ENCODE measurements around the gene PVRIG. TPM values are rescaled to one million over a fixed set of nuclear protein-coding genes. Genes with fewer than 3 reads are reported as not detected.
"Not testable (repeated sequence)": the region's sequence is repeated elsewhere in the genome, so short reads cannot be mapped to it uniquely, and the experiment has no call there.

Gene PVRIG
- total RNA-seq, 1 experiment from 2014 or later: not detected

GRCh38 chr7:100234660-100235317 lies 15.0 kb downstream of the PVRIG start:
- intact Hi-C loops (cut with micrococcal nuclease; ENCODE audit: unreplicated experiment); DNase-seq (ENCODE audit: low spot score); CTCF ChIA-PET; H3K4me3 ChIP-seq (ENCODE audit: low read depth, low read length, poor library complexity, severe bottlenecking); BruUV-seq (replicated peaks); H3K9me3 ChIP-seq (ENCODE audit: low read depth, low read length, poor library complexity, severe bottlenecking); H3K27ac ChIP-seq (ENCODE audit: low read depth, low read length, poor library complexity, severe bottlenecking); H3K36me3 ChIP-seq (ENCODE audit: insufficient read depth, low read length, poor library complexity, severe bottlenecking); H3K27me3 ChIP-seq (replicated peaks; ENCODE audit: insufficient read depth, low read depth, low read length, poor library complexity); H3K4me1 ChIP-seq (ENCODE audit: insufficient read depth, low read length, poor library complexity, severe bottlenecking): not testable (repeated sequence)
- POLR2A ChIA-PET (ENCODE audit: low non-redundant PET): interaction anchor here (0.7 kb wide), 1 partner anchor 37 kb away, joined by 8 read pairs; no protein-coding TSS in a partner anchor

DNA sequence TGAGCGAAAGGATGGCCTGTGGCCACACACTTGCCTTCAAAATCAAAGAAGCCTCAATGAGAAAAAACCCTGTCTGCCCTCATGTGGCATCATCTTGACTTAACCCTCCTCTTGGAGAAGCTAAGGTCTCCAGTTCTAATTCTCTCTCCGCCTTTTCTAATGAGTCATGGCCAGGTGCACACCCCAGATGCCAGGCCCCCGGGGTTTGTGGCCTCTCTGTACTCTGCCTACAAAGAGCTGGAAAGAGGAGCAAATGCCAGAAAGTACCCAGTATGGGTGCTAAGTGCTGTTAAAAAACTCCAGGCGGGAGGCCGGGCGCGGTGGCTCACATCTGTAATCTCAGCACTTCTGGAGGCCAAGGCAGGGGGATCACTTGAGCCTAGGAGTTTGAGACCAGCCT lies 20.2 kb downstream of the PVRIG start:
- H3K9me3 ChIP-seq (ENCODE audit: low read depth, low read length, poor library complexity, severe bottlenecking); DNase-seq (ENCODE audit: low spot score); H3K27me3 ChIP-seq (replicated peaks; ENCODE audit: insufficient read depth, low read depth, low read length, poor library complexity); H3K4me3 ChIP-seq (ENCODE audit: low read depth, low read length, poor library complexity, severe bottlenecking); POLR2A ChIA-PET (ENCODE audit: low non-redundant PET); H3K4me1 ChIP-seq (ENCODE audit: insufficient read depth, low read length, poor library complexity, severe bottlenecking); intact Hi-C loops (cut with micrococcal nuclease; ENCODE audit: unreplicated experiment); CTCF ChIA-PET; H3K36me3 ChIP-seq (ENCODE audit: insufficient read depth, low read length, poor library complexity, severe bottlenecking); H3K27ac ChIP-seq (ENCODE audit: low read depth, low read length, poor library complexity, severe bottlenecking); BruUV-seq (replicated peaks): not testable (repeated sequence)

DNA sequence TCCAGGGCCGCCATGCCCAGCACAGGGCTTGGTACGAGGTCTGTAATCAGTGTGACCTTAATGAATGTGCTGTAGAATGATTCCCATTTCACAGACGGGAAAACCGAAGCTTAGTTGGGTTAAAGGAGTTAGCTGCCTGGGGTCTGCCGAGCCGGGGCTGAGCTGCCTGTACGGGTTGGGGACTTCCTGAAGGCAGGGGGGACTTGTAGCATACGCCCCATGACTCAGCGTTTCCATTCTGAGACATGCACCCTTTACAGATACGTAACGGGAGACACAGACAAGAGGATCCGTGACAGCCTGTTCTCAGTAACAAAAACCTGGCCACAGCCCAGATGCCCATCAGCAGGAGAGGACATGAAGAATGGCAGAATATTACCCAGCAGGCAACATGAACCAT lies 23.6 kb downstream of the PVRIG start:
- H3K4me3 ChIP-seq (ENCODE audit: low read depth, low read length, poor library complexity, severe bottlenecking); H3K27ac ChIP-seq (ENCODE audit: low read depth, low read length, poor library complexity, severe bottlenecking); H3K36me3 ChIP-seq (ENCODE audit: insufficient read depth, low read length, poor library complexity, severe bottlenecking); H3K9me3 ChIP-seq (ENCODE audit: low read depth, low read length, poor library complexity, severe bottlenecking); POLR2A ChIA-PET (ENCODE audit: low non-redundant PET); H3K27me3 ChIP-seq (replicated peaks; ENCODE audit: insufficient read depth, low read depth, low read length, poor library complexity); CTCF ChIA-PET; H3K4me1 ChIP-seq (ENCODE audit: insufficient read depth, low read length, poor library complexity, severe bottlenecking); intact Hi-C loops (cut with micrococcal nuclease; ENCODE audit: unreplicated experiment); BruUV-seq (replicated peaks): not testable (repeated sequence)
- peak; percentile 35 for DNase-seq (ENCODE audit: low spot score)

- intact Hi-C loops (cut with micrococcal nuclease; ENCODE audit: unreplicated experiment); POLR2A ChIA-PET (ENCODE audit: low non-redundant PET): not testable (repeated sequence)
Measured at GRCh38 chr7:100244988-100245605, 25.3 kb downstream of the PVRIG start.

GRCh38 chr7:100246121-100246864 lies 26.5 kb downstream of the PVRIG start:
- H3K27ac ChIP-seq (ENCODE audit: low read depth, low read length, poor library complexity, severe bottlenecking); BruUV-seq (replicated peaks); DNase-seq (ENCODE audit: low spot score); H3K4me3 ChIP-seq (ENCODE audit: low read depth, low read length, poor library complexity, severe bottlenecking); H3K9me3 ChIP-seq (ENCODE audit: low read depth, low read length, poor library complexity, severe bottlenecking); POLR2A ChIA-PET (ENCODE audit: low non-redundant PET); H3K4me1 ChIP-seq (ENCODE audit: insufficient read depth, low read length, poor library complexity, severe bottlenecking); H3K36me3 ChIP-seq (ENCODE audit: insufficient read depth, low read length, poor library complexity, severe bottlenecking); CTCF ChIA-PET; intact Hi-C loops (cut with micrococcal nuclease; ENCODE audit: unreplicated experiment); H3K27me3 ChIP-seq (replicated peaks; ENCODE audit: insufficient read depth, low read depth, low read length, poor library complexity): not testable (repeated sequence)

More at GRCh38 chr7:100244988-100245605, 25.3 kb downstream of the PVRIG start:
- H3K4me1 ChIP-seq (ENCODE audit: insufficient read depth, low read length, poor library complexity, severe bottlenecking); DNase-seq (ENCODE audit: low spot score); H3K9me3 ChIP-seq (ENCODE audit: low read depth, low read length, poor library complexity, severe bottlenecking); BruUV-seq (replicated peaks); H3K4me3 ChIP-seq (ENCODE audit: low read depth, low read length, poor library complexity, severe bottlenecking); H3K36me3 ChIP-seq (ENCODE audit: insufficient read depth, low read length, poor library complexity, severe bottlenecking); CTCF ChIA-PET; H3K27ac ChIP-seq (ENCODE audit: low read depth, low read length, poor library complexity, severe bottlenecking); H3K27me3 ChIP-seq (replicated peaks; ENCODE audit: insufficient read depth, low read depth, low read length, poor library complexity): not testable (repeated sequence)

GRCh38 chr7:100246865-100247137 lies 27.1 kb downstream of the PVRIG start:
- H3K4me1 ChIP-seq (ENCODE audit: insufficient read depth, low read length, poor library complexity, severe bottlenecking); H3K9me3 ChIP-seq (ENCODE audit: low read depth, low read length, poor library complexity, severe bottlenecking); CTCF ChIA-PET; H3K36me3 ChIP-seq (ENCODE audit: insufficient read depth, low read length, poor library complexity, severe bottlenecking); DNase-seq (ENCODE audit: low spot score); H3K4me3 ChIP-seq (ENCODE audit: low read depth, low read length, poor library complexity, severe bottlenecking); intact Hi-C loops (cut with micrococcal nuclease; ENCODE audit: unreplicated experiment); H3K27ac ChIP-seq (ENCODE audit: low read depth, low read length, poor library complexity, severe bottlenecking); H3K27me3 ChIP-seq (replicated peaks; ENCODE audit: insufficient read depth, low read depth, low read length, poor library complexity); POLR2A ChIA-PET (ENCODE audit: low non-redundant PET); BruUV-seq (replicated peaks): not testable (repeated sequence)
